Astrocyte of the hippocampus (primary cell): ENCODE measurements around the gene ASB7.
"Not testable (repeated sequence)": the region's sequence is repeated elsewhere in the genome, so short reads cannot be mapped to it uniquely, and the experiment has no call there.

Experiments
- DNase-seq: peaks from one replicate; pipeline ENCODE4 v3.0.0; 2011; ENCODE audit warnings: low read depth, low spot score

Gene ASB7

GRCh38 chr15:100602064-100602822 is at the start of gene ASB7, which contains the start of gene LINS1:
Gene ASB7, plus strand, starts transcription at chr15:100602589. Its CDS starts 9,628 bp downstream, at chr15:100612217.
Gene LINS1, minus strand, starts transcription at chr15:100602184. Its CDS starts 21,342 bp downstream, at chr15:100580842.
- DNase-seq, result peak; percentile 100

- no peak for DNase-seq
These were observed 48.9 kb upstream of the ASB7 start for GRCh38 chr15:100553468-100553867.

GRCh38 chr15:100558771-100559254 is 43.6 kb upstream of the ASB7 start:
- DNase-seq, result no peak

- DNase-seq, result no peak
These were observed 43.1 kb upstream of the ASB7 start for GRCh38 chr15:100559330-100559729.

- DNase-seq, result no peak
These were observed 42.1 kb upstream of the ASB7 start for GRCh38 chr15:100560323-100560722.

GRCh38 chr15:100565591-100565990 is 36.8 kb upstream of the ASB7 start:
- no peak for DNase-seq

- no peak for DNase-seq
These were observed 35.4 kb upstream of the ASB7 start for GRCh38 chr15:100566850-100567628.

GRCh38 chr15:100569391-100569790 is 33.0 kb upstream of the ASB7 start:
- no peak for DNase-seq

GRCh38 chr15:100570275-100570674 is 32.1 kb upstream of the ASB7 start:
- no peak for DNase-seq

GRCh38 chr15:100570735-100571313 is 31.6 kb upstream of the ASB7 start:
- DNase-seq, result no peak

GRCh38 chr15:100571592-100572167 is 30.7 kb upstream of the ASB7 start:
- no peak for DNase-seq

GRCh38 chr15:100572362-100572983 is 29.9 kb upstream of the ASB7 start:
- no peak for DNase-seq

GRCh38 chr15:100573526-100573925 is 28.9 kb upstream of the ASB7 start:
- DNase-seq, result no peak

GRCh38 chr15:100580414-100580813 is 22.0 kb upstream of the ASB7 start:
- DNase-seq, result no peak

- peak; percentile 22 for DNase-seq
These were observed 13.6 kb upstream of the ASB7 start for GRCh38 chr15:100588638-100589242.

GRCh38 chr15:100591163-100591562 is 11.2 kb upstream of the ASB7 start:
- not testable (repeated sequence) for DNase-seq

- no peak for DNase-seq
These were observed 10.6 kb upstream of the ASB7 start for GRCh38 chr15:100591835-100592234.

GRCh38 chr15:100592898-100593297 is 9.5 kb upstream of the ASB7 start:
- DNase-seq, result peak; percentile 60

- DNase-seq, result no peak
These were observed 9.0 kb upstream of the ASB7 start for GRCh38 chr15:100593431-100593830.

- DNase-seq, result no peak
These were observed 6.4 kb upstream of the ASB7 start for GRCh38 chr15:100595964-100596363.

GRCh38 chr15:100596792-100597191 is 5.6 kb upstream of the ASB7 start:
- no peak for DNase-seq
